OCI-LY3 (cell line): ENCODE measurements around the gene TTC28.

Source experiments
- H2AFZ ChIP-seq: fragments of 200-600, 300-600 bp; shearing (Covaris generic); 2 replicates; pipeline ENCODE4 v1.6.0; 2014; ENCODE audit warnings: antibody characterized with exemption, low read depth, low read length
- H3K27ac ChIP-seq: fragments of 200-600, 300-600 bp; sonication (generic); 2 replicates; pipeline ENCODE4 v1.5.1; 2014; ENCODE audit warnings: mild to moderate bottlenecking, low read length, moderate library complexity, mixed read lengths
- H3K27me3 ChIP-seq: fragments of 200-600, 300-600 bp; sonication (generic); 2 replicates; pipeline ENCODE4 v1.6.1; 2014; ENCODE audit warnings: low read depth, low read length, mixed read lengths
- H3K36me3 ChIP-seq: fragments of 200-600, 300-600 bp; sonication (generic); replicated peaks from 2 replicates; pipeline ENCODE3; 2014; ENCODE audit warnings: low read depth, low read length, mixed read lengths
- H3K4me1 ChIP-seq: fragments of 300-600, 200-600 bp; sonication (generic); 2 replicates; pipeline ENCODE4 v1.6.1; 2014; ENCODE audit warnings: low read length, mixed read lengths
- H3K4me2 ChIP-seq: fragments of 200-600, 300-600 bp; sonication (generic); 2 replicates; pipeline ENCODE4 v1.6.1; 2014; ENCODE audit warnings: low read length, mixed read lengths
- H3K4me3 ChIP-seq: fragments of 300-600, 200-600 bp; sonication (generic); 2 replicates; pipeline ENCODE4 v1.5.1; 2014; ENCODE audit warnings: antibody characterized with exemption, mild to moderate bottlenecking, low read length, moderate library complexity
- H3K79me2 ChIP-seq: fragments of 300-600, 200-600 bp; shearing (Covaris generic); 2 replicates; pipeline ENCODE4 v1.6.1; 2014; ENCODE audit warnings: mild to moderate bottlenecking, low read length, mixed read lengths
- H3K9ac ChIP-seq: fragments of 300-600, 200-600 bp; shearing (Covaris generic); 2 replicates; pipeline ENCODE4 v1.6.0; 2014; ENCODE audit warnings: mild to moderate bottlenecking, low read length, moderate library complexity
- H3K9me3 ChIP-seq: fragments of 200-600, 300-600 bp; shearing (Covaris generic); 2 replicates; pipeline ENCODE4 v1.6.1; 2014; ENCODE audit warnings: low read length, mixed read lengths; ENCODE audit not compliant: insufficient read depth
- H4K20me1 ChIP-seq: fragments of 200-600, 300-600 bp; sonication (generic); 2 replicates; pipeline ENCODE4 v1.6.1; 2016; ENCODE audit warnings: low read length, mixed read lengths; ENCODE audit not compliant: insufficient read depth
- CTCF ChIP-seq: fragments of 200-600, 300-600 bp; sonication (generic); IDR thresholded peaks from 2 replicates; pipeline ENCODE4 v1.5.1; 2014; ENCODE audit warnings: antibody characterized with exemption, low read length, low read depth
- EZH2phosphoT487 ChIP-seq: fragments of 200-600 bp; shearing (Covaris generic); IDR thresholded peaks from 2 replicates; pipeline ENCODE4 v1.6.1; 2018; ENCODE audit warnings: antibody characterized with exemption, mixed run types, low read depth

The TTC28 gene

GRCh38 chr22:28279888-28280287 lies 399.8 kb downstream of the TTC28 start:
- Histone ChIP-seq H3K36me3 (no peaks in the 10 kb centered on the region), H3K27ac (no peak overlapping the region), H2AFZ (no peak overlapping the region), H3K79me2 (no peaks in the 10 kb centered on the region), H3K27me3 (no peaks in the 10 kb centered on the region), H3K9me3 (no peaks in the 10 kb centered on the region), H3K9ac (no peak overlapping the region), H3K4me3 (no peak overlapping the region), H3K4me1 (no peaks in the 10 kb centered on the region), H3K4me2 (no peak overlapping the region), H4K20me1 (no peaks in the 10 kb centered on the region)
- TF ChIP-seq EZH2phosphoT487 (no peak), CTCF (no peak)

GRCh38 chr22:28269277-28269676 lies 410.4 kb downstream of the TTC28 start:
- Histone ChIP-seq H3K27me3 (no peaks in the 10 kb centered on the region), H3K4me2 (no peak overlapping the region), H3K36me3 (no peaks in the 10 kb centered on the region), H3K27ac (no peak overlapping the region), H3K79me2 (no peaks in the 10 kb centered on the region), H3K4me1 (no peaks in the 10 kb centered on the region), H3K9ac (no peak overlapping the region), H3K4me3 (no peak overlapping the region), H2AFZ (no peak overlapping the region), H3K9me3 (no peaks in the 10 kb centered on the region), H4K20me1 (no peaks in the 10 kb centered on the region)
- no peak for TF ChIP-seq EZH2phosphoT487
- TF ChIP-seq CTCF, result no peak

- no peak for TF ChIP-seq CTCF
- no peak for TF ChIP-seq EZH2phosphoT487
- Histone ChIP-seq H4K20me1 (no peaks in the 10 kb centered on the region), H2AFZ (no peak overlapping the region), H3K79me2 (no peaks in the 10 kb centered on the region), H3K9me3 (no peaks in the 10 kb centered on the region), H3K27me3 (no peaks in the 10 kb centered on the region), H3K4me3 (no peak overlapping the region), H3K4me2 (no peak overlapping the region), H3K9ac (no peak overlapping the region), H3K4me1 (no peaks in the 10 kb centered on the region), H3K36me3 (no peaks in the 10 kb centered on the region), H3K27ac (no peak overlapping the region)
Measured at GRCh38 chr22:28268850-28269249, 410.8 kb downstream of the TTC28 start.

GRCh38 chr22:28268171-28268570 lies 411.5 kb downstream of the TTC28 start:
- H4K20me1 ChIP-seq, result no peaks in the 10 kb centered on the region
- no peaks in the 10 kb centered on the region for H3K36me3 ChIP-seq
- H3K4me2 ChIP-seq, result no peak overlapping the region
- H3K9ac ChIP-seq, result no peak overlapping the region
- no peak overlapping the region for H2AFZ ChIP-seq
- TF ChIP-seq CTCF, result no peak
- no peaks in the 10 kb centered on the region for H3K79me2 ChIP-seq
- no peaks in the 10 kb centered on the region for H3K4me1 ChIP-seq
- H3K4me3 ChIP-seq, result no peak overlapping the region
- no peaks in the 10 kb centered on the region for H3K27me3 ChIP-seq
- no peaks in the 10 kb centered on the region for H3K9me3 ChIP-seq
- no peak overlapping the region for H3K27ac ChIP-seq
